CMK (cell line): ENCODE data around the gene CNTRL.
"Not testable (repeated sequence)": the region's sequence is repeated elsewhere in the genome, so short reads cannot be mapped to it uniquely, and the experiment has no call there.

Source experiments
- DNase-seq: peaks from one replicate; pipeline ENCODE4 v3.0.0-alpha.2; 2010; ENCODE audit warnings: low read depth

Gene CNTRL

DNA sequence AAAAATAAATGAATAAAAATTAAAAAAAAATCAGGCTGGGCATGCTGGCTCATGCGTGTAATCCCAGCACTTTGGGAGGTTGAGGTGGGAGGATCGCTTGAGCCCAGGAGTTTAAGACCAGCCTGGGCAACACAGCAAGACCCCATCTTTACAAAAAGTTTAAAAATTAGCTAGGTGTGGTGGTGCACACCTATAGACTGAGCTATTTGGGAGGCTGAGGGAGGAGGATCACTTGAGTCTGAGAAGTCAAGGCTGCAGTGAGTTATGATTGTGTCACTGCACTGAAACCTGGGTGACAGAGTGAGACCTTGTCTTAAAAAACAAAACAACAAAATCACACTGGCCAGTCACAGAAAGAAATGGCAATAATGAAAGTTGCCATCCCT, 3.4 kb upstream of the CNTRL start:
- DNase-seq, result no peak

DNA sequence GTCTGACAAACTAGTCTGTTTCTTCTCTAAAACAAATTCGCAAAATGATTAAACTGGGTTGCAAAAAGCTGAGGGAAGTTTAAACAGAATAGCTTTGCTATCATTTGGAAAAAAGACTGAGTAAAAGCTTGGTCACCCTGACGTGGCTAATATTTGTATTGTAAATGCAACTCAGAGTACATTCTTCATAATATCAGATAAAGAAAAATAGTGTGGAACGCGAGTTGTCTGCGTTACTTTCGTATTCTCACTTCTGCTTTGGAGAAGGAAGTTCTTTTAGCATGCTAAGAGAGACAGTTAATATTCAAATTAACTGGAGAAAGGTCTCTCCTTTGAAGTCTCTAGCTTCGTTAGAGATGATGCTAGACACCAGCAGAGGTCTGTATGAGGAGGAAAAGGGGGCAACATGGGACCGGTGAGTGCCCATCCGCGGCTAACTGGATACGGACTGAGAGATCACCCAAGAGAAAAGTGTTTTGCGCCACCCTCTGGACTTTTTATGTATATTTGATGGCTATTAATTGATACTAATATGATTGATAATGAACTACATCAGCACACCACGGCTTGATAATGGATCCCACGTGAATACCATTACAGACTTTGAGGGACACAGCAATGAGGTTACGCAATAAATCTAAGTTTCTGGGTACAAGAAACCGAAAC, 2.9 kb upstream of the CNTRL start:
- no peak for DNase-seq

- DNase-seq, result no peak
These were observed 1.7 kb upstream of the CNTRL start for GRCh38 chr9:121073038-121073437.

GRCh38 chr9:121075251-121076036, 689 bp downstream of the CNTRL start:
- DNase-seq, result no peak

GRCh38 chr9:121082075-121082474, 7.3 kb downstream of the CNTRL start:
- no peak for DNase-seq

DNA sequence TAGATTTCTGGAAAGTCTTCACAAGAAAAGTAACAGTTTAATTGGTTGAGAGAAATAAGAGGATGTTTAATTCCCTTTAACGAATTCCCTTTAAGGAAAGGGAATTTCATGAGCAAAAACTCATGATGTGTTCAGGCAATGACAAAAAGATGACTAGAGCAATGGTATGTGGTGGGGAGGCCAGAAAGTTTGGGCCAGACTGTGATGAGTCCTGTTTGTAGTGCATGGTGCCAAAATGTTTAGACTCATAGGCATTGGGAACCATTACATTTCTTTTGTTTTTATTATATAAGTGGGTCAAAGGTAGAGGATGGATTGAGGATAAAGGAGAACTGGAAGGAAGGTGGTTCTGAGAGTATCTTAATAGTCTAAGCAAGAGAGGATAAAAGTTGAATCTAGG, 10.9 kb downstream of the CNTRL start:
- DNase-seq, result no peak

DNA sequence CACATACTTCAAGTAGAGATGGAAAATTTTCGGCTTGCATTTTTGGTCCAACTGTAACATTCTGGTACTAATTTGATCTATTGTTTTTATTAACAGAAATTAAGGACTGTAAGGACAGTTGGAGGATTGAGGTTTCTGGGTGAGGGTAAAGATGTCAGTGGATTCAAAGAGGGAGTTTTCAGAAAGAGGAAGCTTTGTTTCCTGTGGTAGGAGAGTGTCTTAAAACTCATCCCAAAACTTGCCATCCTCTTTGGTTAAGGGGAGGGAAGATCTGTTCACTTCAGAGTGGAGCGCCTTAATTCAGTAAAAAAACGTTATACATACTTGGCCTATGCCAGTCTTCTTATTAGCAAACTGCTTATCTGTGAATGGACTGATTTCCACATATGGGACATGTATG, 13.8 kb downstream of the CNTRL start:
- no peak for DNase-seq

- DNase-seq, result not testable (repeated sequence)
These were observed 16.0 kb downstream of the CNTRL start for GRCh38 chr9:121090743-121091142.

DNA sequence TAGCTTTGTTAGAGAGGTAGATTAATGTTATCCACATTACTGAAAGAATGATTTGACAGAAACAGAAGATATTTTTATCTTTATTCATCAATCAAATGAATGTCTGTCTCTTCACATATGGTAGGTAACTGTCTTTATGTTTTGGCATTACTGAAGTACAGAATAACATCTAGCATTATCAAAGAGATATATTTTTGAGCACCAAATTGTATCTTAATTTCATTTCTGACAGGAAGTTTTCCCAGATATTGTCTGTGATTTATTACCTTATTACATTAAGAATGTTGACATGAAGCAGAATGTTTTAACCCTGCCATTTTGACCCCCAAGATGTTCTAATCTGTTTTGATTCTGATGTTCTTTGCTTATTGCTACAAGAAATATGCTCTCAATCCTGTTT, 20.3 kb downstream of the CNTRL start:
- DNase-seq, result no peak

GRCh38 chr9:121098567-121099198, 23.9 kb downstream of the CNTRL start:
- no peak for DNase-seq

GRCh38 chr9:121104054-121104453, 29.3 kb downstream of the CNTRL start:
- DNase-seq, result not testable (repeated sequence)

DNA sequence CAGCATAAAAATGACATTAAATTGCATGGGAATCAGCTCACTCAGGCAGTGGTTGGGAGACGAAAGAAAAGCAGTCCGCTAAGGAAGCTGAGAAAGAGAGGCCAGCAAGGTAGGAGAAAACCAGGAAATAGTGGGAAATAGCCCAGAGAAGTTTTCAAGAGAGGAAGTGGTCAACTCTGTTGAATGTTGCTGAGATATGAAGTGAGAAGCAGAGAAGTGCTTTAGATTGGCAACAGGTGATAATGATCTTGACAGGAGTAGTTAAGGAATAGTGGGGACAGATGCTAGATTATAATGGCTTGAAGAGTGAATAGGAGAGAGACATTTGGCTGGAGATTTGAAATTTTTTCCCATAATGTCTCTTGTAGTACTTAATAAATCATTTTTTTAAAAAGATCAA, 30.8 kb downstream of the CNTRL start:
- no peak for DNase-seq

GRCh38 chr9:121107029-121107428, 32.3 kb downstream of the CNTRL start:
- no peak for DNase-seq

DNA sequence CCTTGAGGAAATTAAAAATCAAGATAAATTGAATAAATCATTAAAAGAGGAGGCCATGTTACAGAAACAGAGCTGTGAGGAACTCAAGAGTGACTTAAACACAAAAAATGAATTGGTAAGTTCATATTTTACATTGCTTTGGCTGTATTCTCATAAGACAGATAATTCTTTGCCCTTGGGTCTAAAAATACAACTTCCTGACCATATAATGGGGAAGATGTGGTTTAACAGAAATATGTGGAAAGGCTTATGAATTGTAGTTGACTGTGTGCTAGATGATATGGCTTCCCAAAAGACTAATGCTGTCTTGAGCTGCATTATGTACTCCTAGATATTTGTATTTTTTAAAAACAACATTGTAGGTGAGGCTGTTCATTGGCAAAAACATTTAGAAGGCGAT, 33.1 kb downstream of the CNTRL start:
- no peak for DNase-seq

DNA sequence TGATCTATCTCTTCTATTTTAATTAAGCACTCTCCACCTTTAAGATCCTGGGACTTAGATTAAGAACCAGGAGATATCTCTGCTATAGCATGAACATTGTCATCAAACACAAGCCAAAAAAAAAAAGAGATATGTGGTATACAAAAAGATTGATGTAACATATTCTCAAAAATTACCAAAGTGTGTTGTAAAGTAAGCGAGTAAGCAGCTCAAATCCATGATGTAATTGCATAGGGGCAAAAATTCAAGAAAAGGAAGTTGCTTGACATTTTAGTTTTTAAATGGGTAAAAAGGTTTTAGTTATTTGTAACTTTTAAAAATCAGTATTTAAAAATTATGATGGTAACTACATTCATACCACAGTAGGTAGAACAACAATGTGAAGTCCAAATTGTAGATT, 40.7 kb downstream of the CNTRL start:
- no peak for DNase-seq

GRCh38 chr9:121118266-121118665, 43.5 kb downstream of the CNTRL start:
- no peak for DNase-seq

DNA sequence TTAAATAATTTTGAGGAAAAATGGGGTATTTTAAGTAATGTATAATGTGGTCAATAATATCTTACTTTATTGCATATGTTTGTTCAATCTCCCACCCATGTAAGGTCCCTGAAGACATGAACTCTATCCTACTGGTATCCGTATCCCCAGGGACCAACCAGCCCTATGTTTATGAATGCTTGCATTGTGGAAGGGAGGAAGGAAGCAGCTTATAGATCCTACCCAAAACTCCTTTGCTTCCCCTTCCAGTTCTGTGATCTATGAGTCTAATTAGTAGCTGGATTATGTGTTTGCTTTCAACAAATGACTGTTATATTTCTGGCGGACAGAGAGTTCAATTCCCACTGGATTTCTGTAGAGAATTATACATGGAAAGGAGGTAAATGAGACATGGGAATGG, 45.6 kb downstream of the CNTRL start:
- DNase-seq, result no peak

DNA sequence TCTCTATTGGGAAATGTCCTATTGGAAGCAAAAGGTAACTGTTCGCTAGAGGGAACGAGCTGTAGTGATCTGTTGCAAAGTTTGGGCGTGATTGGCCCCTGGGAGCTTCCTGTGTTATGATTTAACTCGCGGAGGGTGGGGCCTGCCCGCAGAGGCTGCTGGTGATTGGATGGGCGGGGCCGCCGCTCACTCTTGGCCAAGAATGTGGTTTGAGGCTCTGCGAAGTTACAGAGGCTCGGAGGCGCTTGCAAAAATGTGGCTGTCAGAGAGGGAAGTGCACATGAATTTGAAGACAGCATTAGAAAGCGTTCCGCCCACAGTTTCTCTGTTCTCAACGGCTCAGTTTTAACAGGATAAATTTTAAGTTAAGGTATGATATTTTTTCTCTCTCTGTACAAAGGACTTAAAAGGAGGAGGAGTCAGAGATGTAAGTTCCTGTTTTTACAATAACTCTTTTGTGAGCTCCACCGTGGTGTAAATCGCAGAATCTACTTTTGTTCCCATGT, 46.9 kb downstream of the CNTRL start:
- DNase-seq, result peak; percentile 76

DNA sequence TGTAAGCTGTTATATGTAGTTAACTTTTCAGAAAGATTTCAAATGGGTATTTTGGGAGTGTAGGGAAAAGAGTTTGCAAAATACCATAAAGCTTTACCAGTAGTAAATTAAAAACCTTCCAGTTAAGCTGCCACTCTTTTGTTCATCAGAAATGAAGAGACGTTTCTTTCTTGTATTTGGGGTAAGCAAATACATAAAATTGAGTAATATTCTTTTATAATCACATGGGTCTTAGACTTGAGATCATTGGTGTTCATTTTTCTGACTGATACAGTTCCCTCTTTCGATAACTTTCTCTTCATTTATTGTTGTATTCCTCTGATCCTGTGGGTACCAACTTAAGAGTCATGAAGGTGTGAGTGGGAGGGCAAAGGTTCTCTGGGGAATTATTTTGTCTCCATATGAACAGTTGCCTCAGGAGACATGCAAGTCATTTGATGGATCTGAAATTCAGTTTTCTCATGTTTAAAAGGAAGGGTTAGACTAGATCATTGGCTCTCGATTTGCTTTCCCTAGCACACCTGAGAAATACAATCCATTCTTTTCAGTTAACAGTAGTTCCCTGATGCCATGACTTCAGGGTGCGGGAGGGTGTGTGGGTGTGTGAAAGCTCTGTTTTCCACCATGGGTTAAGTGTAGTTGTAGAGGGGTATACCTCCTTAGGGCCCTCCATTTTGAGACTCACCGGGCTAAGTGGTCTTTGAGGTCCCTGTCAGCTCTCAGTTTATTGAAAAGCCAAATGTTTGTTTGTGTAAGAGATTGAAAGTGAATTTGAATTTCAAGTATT, 47.7 kb downstream of the CNTRL start:
- no peak for DNase-seq

- no peak for DNase-seq
These were observed 49.2 kb downstream of the CNTRL start for GRCh38 chr9:121123816-121124535.

DNA sequence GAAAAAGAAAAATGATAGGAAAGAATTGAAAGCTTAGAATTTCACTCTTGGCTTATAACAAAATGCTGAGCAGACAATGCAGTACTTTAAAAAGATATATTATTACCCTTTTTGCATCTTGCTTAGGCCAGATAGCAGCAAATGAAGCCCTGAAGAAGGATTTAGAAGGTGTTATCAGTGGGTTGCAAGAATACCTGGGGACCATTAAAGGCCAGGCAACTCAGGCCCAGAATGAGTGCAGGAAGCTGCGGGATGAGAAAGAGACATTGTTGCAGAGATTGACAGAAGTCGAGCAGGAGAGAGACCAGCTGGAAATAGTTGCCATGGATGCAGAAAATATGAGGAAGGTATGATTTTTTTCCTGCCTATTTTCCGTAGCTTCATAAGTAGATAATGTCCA, 50.8 kb downstream of the CNTRL start:
- no peak for DNase-seq

- DNase-seq, result not testable (repeated sequence)
These were observed 54.6 kb downstream of the CNTRL start for GRCh38 chr9:121129384-121129783.
